GM12878 (cell line): Measurements from ENCODE around the gene SNTA1. TPM values are rescaled to one million over a fixed set of nuclear protein-coding genes. Genes with fewer than 3 reads are reported as not detected.

Source experiments
- ATAC-seq: fragments of 200-7000 bp; cut with Tn5 transposase; 3 replicates; pipeline ENCODE4 v1.9.1; 2020; ENCODE audit warnings: mild to moderate bottlenecking, moderate library complexity
- BruUV-seq: library from RNA; stranded (reverse); fragments of 400-500 nt; replicated peaks from 2 replicates; lab custom pipeline; 2021; lab: Mats Ljungman, UMichigan
- CTCF ChIA-PET: fragments of 300-600 bp; sonication (Branson Sonifier 250); formaldehyde crosslinking; extraction: SDS; loops from one replicate; lab custom pipeline; 2021; ENCODE audit warnings: inconsistent platforms; lab: Yijun Ruan, JAX
- POLR2A ChIA-PET: fragments of 350-600 bp; formaldehyde crosslinking; extraction: SDS; loops from one replicate; lab custom pipeline; 2021; ENCODE audit warnings: inconsistent platforms; lab: Charles Lee
- RAD21 ChIA-PET: fragments of 300-600 bp; sonication (Branson Sonifier 250); formaldehyde crosslinking; loops from one replicate; lab custom pipeline; 2023; ENCODE audit warnings: antibody characterized with exemption; ENCODE audit not compliant: unreplicated experiment; lab: Charles Lee
- SMC1A ChIA-PET: fragments of 300-600 bp; sonication (Branson Sonifier 250); formaldehyde crosslinking; loops from one replicate; lab custom pipeline; 2023; ENCODE audit not compliant: unreplicated experiment, uncharacterized antibody; lab: Charles Lee
- DNase-seq: peaks from one replicate; pipeline ENCODE4 v3.0.0-alpha.2; 2011; ENCODE audit warnings: low read depth, low spot score
- FAIRE-seq: peaks from 3 replicates; lab custom pipeline; 2011; peaks lifted over from hg19 to GRCh38; lab: Jason Lieb, UNC
- H2AFZ ChIP-seq: 2 replicates; pipeline ENCODE4 v1.6.0; 2011; ENCODE audit warnings: low read depth, low read length, control low read depth; ENCODE audit not compliant: control insufficient read depth
- H3K27ac ChIP-seq: 2 replicates; pipeline ENCODE4 v1.5.1; 2011; ENCODE audit warnings: control low read depth; ENCODE audit not compliant: control insufficient read depth, insufficient read depth
- H3K27me3 ChIP-seq, 2 experiments: replicated peaks in 1 of 2; 2 replicates each; pipeline versions ENCODE4 v1.6.0 to v1.6.1; 2011; ENCODE audit warnings: low read length in 1 of 2; ENCODE audit not compliant: control insufficient read depth in 2 of 2, insufficient read depth in 2 of 2
- H3K36me3 ChIP-seq, 2 experiments: 2 replicates each; pipeline ENCODE4 v1.5.1; 2011; ENCODE audit warnings: low read length in 1 of 2; ENCODE audit not compliant: control insufficient read depth in 2 of 2, insufficient read depth in 2 of 2
- H3K4me1 ChIP-seq: 2 replicates; pipeline ENCODE4 v1.6.1; 2011; ENCODE audit warnings: mild to moderate bottlenecking, low read length, moderate library complexity, mixed read lengths; ENCODE audit not compliant: control insufficient read depth, insufficient read depth
- H3K4me2 ChIP-seq: 2 replicates; pipeline ENCODE4 v1.6.0; 2011; ENCODE audit warnings: control low read depth; ENCODE audit not compliant: control insufficient read depth, insufficient read depth
- H3K4me3 ChIP-seq: fragments of 200-600 bp; sonication (generic); 2 replicates; pipeline ENCODE4 v1.5.1; 2016
- H3K79me2 ChIP-seq: 2 replicates; pipeline ENCODE4 v1.6.0; 2011; ENCODE audit warnings: low read length; ENCODE audit not compliant: control insufficient read depth, insufficient read depth
- H3K9ac ChIP-seq: 2 replicates; pipeline ENCODE4 v1.8.0; 2011; ENCODE audit warnings: low read length, control low read depth, mixed read lengths; ENCODE audit not compliant: control insufficient read depth, insufficient read depth
- H3K9me3 ChIP-seq: replicated peaks from 3 replicates; pipeline ENCODE4 v1.5.1; 2011; ENCODE audit warnings: mild to moderate bottlenecking, low read length; ENCODE audit not compliant: control insufficient read depth, insufficient read depth
- H4K20me1 ChIP-seq: 2 replicates; pipeline ENCODE4 v1.6.0; 2011; ENCODE audit not compliant: control insufficient read depth, insufficient read depth
- ATF7 ChIP-seq: fragments of 450-650 bp; IDR thresholded peaks from 2 replicates; pipeline ENCODE4 v1.6.1; 2016; ENCODE audit warnings: low read depth, mild to moderate bottlenecking
- BACH1 ChIP-seq: fragments of 450-650 bp; IDR thresholded peaks from 2 replicates; pipeline ENCODE4 v1.6.1; 2017; ENCODE audit warnings: mild to moderate bottlenecking, borderline replicate concordance
- CHD2 ChIP-seq: IDR thresholded peaks from 2 replicates; pipeline ENCODE4 v1.6.1; 2011; ENCODE audit warnings: low read depth, low read length, improper control_type of control experiment, borderline replicate concordance
- CREB1 ChIP-seq: IDR thresholded peaks from 2 replicates; pipeline ENCODE4 v1.6.1; 2012; ENCODE audit warnings: low read depth, mild to moderate bottlenecking, inconsistent platforms
- ESRRA ChIP-seq: IDR thresholded peaks from 2 replicates; pipeline ENCODE4 v1.6.1; 2012; ENCODE audit warnings: mild to moderate bottlenecking, low read length, improper control_type of control experiment
- GATAD2B ChIP-seq: fragments of 450-650 bp; conservative IDR thresholded peaks from 2 replicates; pipeline ENCODE4 v1.6.1; 2017; ENCODE audit warnings: low read depth, mild to moderate bottlenecking, moderate library complexity
- NR2F1 ChIP-seq: fragments of 450-650 bp; conservative IDR thresholded peaks from 2 replicates; pipeline ENCODE4 v1.6.1; 2017; ENCODE audit warnings: mild to moderate bottlenecking
- PAX5 ChIP-seq: IDR thresholded peaks from 2 replicates; pipeline ENCODE4 v1.6.1; 2011; ENCODE audit warnings: low read depth, low read length, borderline replicate concordance
- POLR2AphosphoS2 ChIP-seq: IDR thresholded peaks from 2 replicates; pipeline ENCODE4 v1.6.1; 2011; ENCODE audit warnings: low read depth, mild to moderate bottlenecking, low read length, improper control_type of control experiment, moderate library complexity
- POU2F2 ChIP-seq: IDR thresholded peaks from 3 replicates; pipeline ENCODE4 v1.6.1; 2011; ENCODE audit warnings: low read depth, mild to moderate bottlenecking, low read length, borderline replicate concordance
- TAF1 ChIP-seq: IDR thresholded peaks from 2 replicates; pipeline ENCODE4 v1.6.1; 2011; ENCODE audit warnings: mild to moderate bottlenecking, low read depth, low read length, borderline replicate concordance
- ZBTB40 ChIP-seq: fragments of 450-650 bp; IDR thresholded peaks from 2 replicates; pipeline ENCODE4 v1.6.1; 2016; ENCODE audit warnings: mild to moderate bottlenecking, moderate library complexity, borderline replicate concordance
- ZSCAN29 ChIP-seq: fragments of 450-650 bp; IDR thresholded peaks from 2 replicates; pipeline ENCODE4 v1.6.1; 2017; ENCODE audit warnings: mild to moderate bottlenecking, moderate library complexity
- WGBS: methylation state at CpG from one replicate; pipeline ENCODE4 v1.1.6; 2016; ENCODE audit warnings: low lambda C conversion rate; ENCODE audit not compliant: insufficient replicate concordance, insufficient coverage; ENCODE audit errors: missing lambda C conversion rate; 5-methylcytosine and 5-hydroxymethylcytosine counted together
- in situ Hi-C: fragments of 300-500 bp; cut with MboI; formaldehyde crosslinking; loops from 9 replicates; pipeline ENCODE4 v1.14.3; 2018; ENCODE audit warnings: mixed read lengths
- intact Hi-C: fragments of 100-400 bp; cut with micrococcal nuclease; formaldehyde crosslinking; loops from one replicate; pipeline ENCODE4 v1.14.2; 2022; ENCODE audit not compliant: unreplicated experiment
- polyA plus RNA-seq, 11 experiments: library from polyadenylated mRNA; depleted of rRNA in 4 of 11; unstranded in 6 of 11; stranded (reverse) in 5 of 11; fragments of >200 nt; fragmentation: Nextera tagmentation in 4 of 11; fragmentation: Illumina TruSeq in 1 of 11; extraction: Ambion mirVana in 4 of 11; extraction: Trizol in 1 of 11; gene quantifications; 1 replicate in 1 of 11; 2 replicates in 10 of 11; pipeline versions ENCODE4 v1.2.1 to v1.2.3, GENCODE V29; 2011 to 2016; ENCODE audit warnings: inconsistent platforms in 2 of 11, missing spikeins in 2 of 11, low read depth in 1 of 11
- total RNA-seq, 4 experiments: library from RNA; depleted of rRNA in 3 of 4; stranded (reverse); fragments of >200 nt in 3 of 4; fragmentation: Illumina TruSeq in 1 of 4; extraction: Trizol in 1 of 4; gene quantifications; 2 replicates each; pipeline versions ENCODE4 v1.2.1 to v1.2.3, GENCODE V29; 2013 to 2021
- TF ChIP-seq, protein P1 (sequence below): IDR thresholded peaks from 2 replicates; pipeline ENCODE4 v1.6.1; 2012; ENCODE audit warnings: low read depth, low read length, improper control_type of control experiment
- TF ChIP-seq, protein P2 (sequence below): fragments of 450-650 bp; IDR thresholded peaks from 2 replicates; pipeline ENCODE4 v1.6.1; 2017; ENCODE audit warnings: low read depth, mild to moderate bottlenecking, moderate library complexity
- TF ChIP-seq, protein P3 (sequence below): IDR thresholded peaks from 2 replicates; pipeline ENCODE4 v1.6.1; 2011; ENCODE audit warnings: borderline replicate concordance, low read depth, mild to moderate bottlenecking, moderate library complexity, mixed read lengths, low read length; ENCODE audit not compliant: insufficient read depth; ENCODE audit errors: extremely low read length

The SNTA1 gene
- total and polyA plus RNA-seq, 10 of the 15 experiments (the other 5 are each of a cell fraction or from before 2014, with no cell fraction given): 0.26 to 5.1 (median 1.8) TPM

- peak overlapping the region; percentile 76 for H3K27ac ChIP-seq
- peaks cover 10% of the 10 kb centered on the region for H3K79me2 ChIP-seq
- in situ Hi-C loops (no loop called here), intact Hi-C loops (no loop called here)
- peak overlapping the region; percentile 96 for H3K4me3 ChIP-seq
- no peaks in the 10 kb centered on the region for H3K36me3 ChIP-seq
- peak overlapping the region; percentile 81 for H2AFZ ChIP-seq
- peak; percentile 98 for ATAC-seq
- SMC1A ChIA-PET: interaction anchor here (0.7 to 2.0 kb wide), 7 partner anchors 9 to 179 kb away, joined by 3 to 8 read pairs (median 5); no protein-coding TSS in a partner anchor
- CTCF ChIA-PET: interaction anchor here (0.6 to 2.9 kb wide), 6 partner anchors 11 to 178 kb away, joined by 3 to 17 read pairs (median 4); partner anchors contain the start of gene ACTL10
- no peaks in the 10 kb centered on the region for H3K4me1 ChIP-seq
- FAIRE-seq: peak; percentile 75
- peak overlapping the region; percentile 62 for H3K4me2 ChIP-seq
- H4K20me1 ChIP-seq: no peaks in the 10 kb centered on the region
- 1% methylated on average over 34 of the region's 36 CpGs for WGBS
- POLR2A ChIA-PET: interaction anchor here (0.6 to 2.4 kb wide), 20 partner anchors 10 to 1607 kb away, joined by 3 to 20 read pairs (median 4); partner anchors contain the start of genes ACTL10, CDK5RAP1, PXMP4 and RALY
- no TSS peak for BruUV-seq
- RAD21 ChIA-PET: interaction anchor here (0.6 to 2.5 kb wide), 13 partner anchors 12 to 178 kb away, joined by 3 to 21 read pairs (median 3); partner anchors contain the start of genes ACTL10 and SNTA1
- H3K9me3 ChIP-seq: no peaks in the 10 kb centered on the region
- peak; percentile 74 for DNase-seq
- H3K27me3 ChIP-seq: no peaks in the 10 kb centered on the region
- peak overlapping the region; percentile 84 for H3K9ac ChIP-seq
- TF ChIP-seq, protein P1, sequence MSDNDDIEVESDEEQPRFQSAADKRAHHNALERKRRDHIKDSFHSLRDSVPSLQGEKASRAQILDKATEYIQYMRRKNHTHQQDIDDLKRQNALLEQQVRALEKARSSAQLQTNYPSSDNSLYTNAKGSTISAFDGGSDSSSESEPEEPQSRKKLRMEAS: peak; percentile 51; the same call in 1 of the 2 replicates
- TF ChIP-seq ESRRA (no peak), POU2F2 (peak; percentile 57; the same call in 1 of the 3 replicates), ATF7 (peak; percentile 35; the same call in 1 of the 2 replicates), NR2F1 (no peak), ZSCAN29 (no peak), POLR2AphosphoS2 (peak; percentile 85; the same call in 1 of the 2 replicates), CREB1 (peak; percentile 87), PAX5 (0 out of 2 replicates have a peak, but pooled peaks have one; percentile 37), ZBTB40 (peak; percentile 48; the same call in 1 of the 2 replicates), CHD2 (peak; percentile 63; the same call in 1 of the 2 replicates), TAF1 (peak; percentile 70), BACH1 (peak; percentile 12; the same call in 1 of the 2 replicates), GATAD2B (no peak)
- TF ChIP-seq, protein P2, sequence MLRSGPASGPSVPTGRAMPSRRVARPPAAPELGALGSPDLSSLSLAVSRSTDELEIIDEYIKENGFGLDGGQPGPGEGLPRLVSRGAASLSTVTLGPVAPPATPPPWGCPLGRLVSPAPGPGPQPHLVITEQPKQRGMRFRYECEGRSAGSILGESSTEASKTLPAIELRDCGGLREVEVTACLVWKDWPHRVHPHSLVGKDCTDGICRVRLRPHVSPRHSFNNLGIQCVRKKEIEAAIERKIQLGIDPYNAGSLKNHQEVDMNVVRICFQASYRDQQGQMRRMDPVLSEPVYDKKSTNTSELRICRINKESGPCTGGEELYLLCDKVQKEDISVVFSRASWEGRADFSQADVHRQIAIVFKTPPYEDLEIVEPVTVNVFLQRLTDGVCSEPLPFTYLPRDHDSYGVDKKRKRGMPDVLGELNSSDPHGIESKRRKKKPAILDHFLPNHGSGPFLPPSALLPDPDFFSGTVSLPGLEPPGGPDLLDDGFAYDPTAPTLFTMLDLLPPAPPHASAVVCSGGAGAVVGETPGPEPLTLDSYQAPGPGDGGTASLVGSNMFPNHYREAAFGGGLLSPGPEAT: peak; percentile 47; the same call in 1 of the 2 replicates
- TF ChIP-seq, protein P3, sequence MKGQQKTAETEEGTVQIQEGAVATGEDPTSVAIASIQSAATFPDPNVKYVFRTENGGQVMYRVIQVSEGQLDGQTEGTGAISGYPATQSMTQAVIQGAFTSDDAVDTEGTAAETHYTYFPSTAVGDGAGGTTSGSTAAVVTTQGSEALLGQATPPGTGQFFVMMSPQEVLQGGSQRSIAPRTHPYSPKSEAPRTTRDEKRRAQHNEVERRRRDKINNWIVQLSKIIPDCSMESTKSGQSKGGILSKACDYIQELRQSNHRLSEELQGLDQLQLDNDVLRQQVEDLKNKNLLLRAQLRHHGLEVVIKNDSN: peak; percentile 63
These were observed 46.0 kb upstream of the SNTA1 start for GRCh38 chr20:33489495-33490022.
